Body of pancreas (tissue), 4 donors: ENCODE data around the gene ST3GAL4.

Experiments used
- POLR2A ChIP-seq, 3 donors: fragments of 450-650 bp; IDR thresholded peaks; one replicate each; pipeline ENCODE4 v1.6.1; 2016; ENCODE audit warnings: antibody characterized with exemption in 3 of 3, mild to moderate bottlenecking in 2 of 3
- TF ChIP-seq, protein P1 (sequence below), 7 experiments: fragments of 450-650 bp in 4 of 7; fragments of 200-600 bp in 3 of 7; sonication (generic) in 3 of 7; IDR thresholded peaks; one replicate each; pipeline ENCODE4 v1.5.1; 2016 to 2019; ENCODE audit warnings: antibody characterized with exemption in 7 of 7

DNA sequence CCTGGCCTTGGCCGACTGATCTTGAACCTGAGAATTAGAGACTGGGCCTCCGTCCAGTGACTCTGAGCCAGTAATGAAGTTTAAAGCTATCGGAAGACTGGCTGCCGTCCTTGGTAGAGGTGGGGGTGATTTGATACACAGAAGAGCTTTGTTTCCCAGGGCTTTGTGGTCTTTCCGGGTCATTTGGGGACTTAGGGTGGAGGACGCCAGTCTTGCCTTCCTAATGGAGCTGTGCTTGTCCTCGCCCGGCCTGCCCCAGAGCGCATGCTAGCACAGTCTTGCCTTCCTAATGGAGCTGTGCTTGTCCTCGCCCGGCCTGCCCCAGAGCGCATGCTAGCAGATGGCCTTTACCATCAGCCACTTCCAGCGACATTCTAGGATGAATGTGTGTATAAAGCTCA, 65.8 kb downstream of the ST3GAL4 start:
- TF ChIP-seq, protein P1, sequence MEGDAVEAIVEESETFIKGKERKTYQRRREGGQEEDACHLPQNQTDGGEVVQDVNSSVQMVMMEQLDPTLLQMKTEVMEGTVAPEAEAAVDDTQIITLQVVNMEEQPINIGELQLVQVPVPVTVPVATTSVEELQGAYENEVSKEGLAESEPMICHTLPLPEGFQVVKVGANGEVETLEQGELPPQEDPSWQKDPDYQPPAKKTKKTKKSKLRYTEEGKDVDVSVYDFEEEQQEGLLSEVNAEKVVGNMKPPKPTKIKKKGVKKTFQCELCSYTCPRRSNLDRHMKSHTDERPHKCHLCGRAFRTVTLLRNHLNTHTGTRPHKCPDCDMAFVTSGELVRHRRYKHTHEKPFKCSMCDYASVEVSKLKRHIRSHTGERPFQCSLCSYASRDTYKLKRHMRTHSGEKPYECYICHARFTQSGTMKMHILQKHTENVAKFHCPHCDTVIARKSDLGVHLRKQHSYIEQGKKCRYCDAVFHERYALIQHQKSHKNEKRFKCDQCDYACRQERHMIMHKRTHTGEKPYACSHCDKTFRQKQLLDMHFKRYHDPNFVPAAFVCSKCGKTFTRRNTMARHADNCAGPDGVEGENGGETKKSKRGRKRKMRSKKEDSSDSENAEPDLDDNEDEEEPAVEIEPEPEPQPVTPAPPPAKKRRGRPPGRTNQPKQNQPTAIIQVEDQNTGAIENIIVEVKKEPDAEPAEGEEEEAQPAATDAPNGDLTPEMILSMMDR (IDR thresholded peaks at IDR 0.05): no peak
- TF ChIP-seq POLR2A (IDR thresholded peaks at IDR 0.05): no peak
